CD4-positive, alpha-beta T cell treated with Interleukin-6 at 100 ng/mL for 8 hours (primary cell): ENCODE measurements around the gene SLC25A1.

Source experiments
- DNase-seq: peaks from one replicate; pipeline ENCODE4 v3.0.0-alpha.2; 2020; ENCODE audit warnings: mixed read lengths, low spot score

The SLC25A1 gene

GRCh38 chr22:19137384-19138216 is 40.9 kb downstream of the SLC25A1 start:
- DNase-seq = no peak

- DNase-seq = no peak
These were observed 41.6 kb downstream of the SLC25A1 start for GRCh38 chr22:19136915-19137314.

DNA sequence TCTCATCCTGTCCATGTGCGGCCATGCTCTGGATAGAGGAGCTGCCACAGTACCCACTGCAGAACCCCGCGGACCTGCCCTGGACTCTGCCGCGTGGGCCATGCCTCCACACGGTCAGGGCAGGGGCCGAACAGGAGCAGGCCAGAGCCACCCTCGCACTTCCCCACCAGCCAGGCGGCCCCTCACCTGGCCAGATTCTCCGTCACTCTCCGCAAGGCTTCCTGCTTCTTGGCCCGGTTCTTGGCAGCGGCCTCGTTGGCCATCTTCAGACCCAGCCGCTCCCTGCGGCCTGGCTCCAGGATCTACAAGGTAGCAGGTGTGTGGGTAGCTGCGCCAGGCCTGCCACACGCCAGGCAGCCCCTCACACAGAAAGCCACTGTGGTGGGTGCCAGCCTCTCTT is 43.7 kb downstream of the SLC25A1 start:
- no peak for DNase-seq

GRCh38 chr22:19134176-19134831 is 44.2 kb downstream of the SLC25A1 start:
- no peak for DNase-seq

DNA sequence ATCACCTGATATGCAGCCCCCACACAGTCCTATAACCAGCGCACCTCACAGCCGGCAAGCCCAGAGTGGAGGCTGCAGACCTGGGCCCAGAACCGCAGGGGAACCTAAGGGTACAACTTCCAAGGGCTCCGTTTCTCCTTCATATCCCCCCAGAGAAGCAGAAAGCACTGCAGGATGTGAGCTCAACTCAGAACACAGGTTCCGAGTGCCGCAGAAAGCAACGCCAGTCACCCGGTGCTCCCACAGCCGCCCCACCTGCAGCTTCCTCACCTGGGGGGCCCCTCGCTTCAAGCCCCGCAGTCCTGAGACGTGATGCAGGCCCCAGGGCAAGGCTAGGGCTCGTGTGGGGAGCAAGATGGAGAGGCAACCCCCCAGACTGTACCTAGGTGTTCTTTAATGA is 45.0 kb downstream of the SLC25A1 start:
- no peak for DNase-seq

GRCh38 chr22:19132693-19133400 is 45.7 kb downstream of the SLC25A1 start:
- DNase-seq = no peak

- no peak for DNase-seq
These were observed 46.4 kb downstream of the SLC25A1 start for GRCh38 chr22:19132153-19132552.

DNA sequence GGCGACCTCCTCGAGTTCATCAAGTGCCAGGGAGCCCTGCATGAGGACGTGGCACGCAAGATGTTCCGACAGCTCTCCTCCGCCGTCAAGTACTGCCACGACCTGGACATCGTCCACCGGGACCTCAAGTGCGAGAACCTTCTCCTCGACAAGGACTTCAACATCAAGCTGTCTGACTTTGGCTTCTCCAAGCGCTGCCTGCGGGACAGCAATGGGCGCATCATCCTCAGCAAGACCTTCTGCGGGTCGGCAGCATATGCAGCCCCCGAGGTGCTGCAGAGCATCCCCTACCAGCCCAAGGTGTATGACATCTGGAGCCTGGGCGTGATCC is 46.9 kb downstream of the SLC25A1 start:
- no peak for DNase-seq

DNA sequence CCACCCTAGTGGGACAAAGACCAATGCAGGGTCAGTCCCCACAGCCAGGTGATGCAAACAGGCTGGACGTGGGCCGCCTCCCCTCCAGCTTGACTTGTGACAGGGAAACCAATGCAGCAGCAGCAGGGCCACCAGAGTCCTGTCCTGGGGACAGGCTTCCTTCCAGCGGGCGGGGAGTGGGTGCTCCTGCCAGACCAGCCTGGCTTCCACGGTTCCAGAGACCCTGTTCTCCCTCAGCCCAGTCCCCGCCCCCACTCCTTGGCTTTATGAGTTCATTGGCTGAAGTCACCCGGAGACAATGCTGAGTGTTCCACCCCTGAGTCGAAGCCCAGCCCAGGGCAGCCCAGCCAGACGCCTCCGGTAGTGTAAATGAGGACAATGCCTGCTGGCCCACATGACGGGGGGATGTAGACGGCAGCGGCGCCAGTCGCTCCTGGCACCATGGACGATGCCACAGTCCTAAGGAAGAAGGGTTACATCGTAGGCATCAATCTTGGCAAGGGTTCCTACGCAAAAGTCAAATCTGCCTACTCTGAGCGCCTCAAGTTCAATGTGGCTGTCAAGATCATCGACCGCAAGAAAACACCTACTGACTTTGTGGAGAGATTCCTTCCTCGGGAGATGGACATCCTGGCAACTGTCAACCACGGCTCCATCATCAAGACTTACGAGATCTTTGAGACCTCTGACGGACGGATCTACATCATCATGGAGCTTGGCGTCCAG is 47.4 kb downstream of the SLC25A1 start, which contains the start of gene TSSK2:
Gene TSSK2 (plus strand): TSS at position 350 of the 726 bp plus-strand sequence. CDS start 92 bp downstream, at position 442.
- no peak for DNase-seq

- DNase-seq = no peak
These were observed 48.7 kb downstream of the SLC25A1 start for GRCh38 chr22:19129871-19130270.

DNA sequence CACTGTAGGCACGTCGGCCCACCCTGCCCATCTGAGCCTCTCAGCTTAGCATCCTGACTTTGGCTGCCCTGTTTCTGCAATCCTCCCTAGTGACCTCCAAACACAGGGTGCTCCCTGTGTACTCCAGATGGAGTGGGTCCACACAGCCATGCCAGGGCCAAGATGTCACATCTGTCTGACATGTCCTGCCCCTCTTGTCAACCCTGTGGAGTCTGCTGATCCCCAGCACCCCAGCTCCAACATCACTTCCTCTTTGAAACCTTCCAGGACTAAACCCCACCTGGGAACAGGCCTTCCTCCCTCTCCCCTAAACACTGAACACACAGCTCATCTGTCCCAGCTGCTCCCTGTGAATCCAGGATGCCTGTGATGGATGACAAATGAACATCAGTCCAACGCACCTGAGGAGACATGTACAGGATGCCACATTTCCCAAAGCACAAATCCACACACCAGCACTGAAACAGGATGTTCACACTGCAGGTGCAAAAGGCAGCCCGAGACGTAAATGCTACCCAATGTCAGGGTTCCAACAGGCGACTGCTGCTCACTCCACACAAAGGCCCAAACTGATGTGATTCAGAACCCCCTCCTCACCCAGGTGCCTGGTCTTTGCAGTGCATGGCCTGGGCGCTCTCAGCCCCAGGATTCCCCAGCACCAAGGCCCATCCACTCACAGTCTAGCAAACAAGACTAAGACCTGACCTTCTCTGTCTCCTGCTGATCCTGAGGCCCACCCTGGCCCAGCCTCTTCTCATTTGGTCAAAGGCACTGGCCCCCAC is 49.4 kb downstream of the SLC25A1 start:
- DNase-seq = no peak

GRCh38 chr22:19128009-19128401 is 50.5 kb downstream of the SLC25A1 start:
- DNase-seq = no peak

GRCh38 chr22:19127329-19128008 is 51.1 kb downstream of the SLC25A1 start:
- no peak for DNase-seq

DNA sequence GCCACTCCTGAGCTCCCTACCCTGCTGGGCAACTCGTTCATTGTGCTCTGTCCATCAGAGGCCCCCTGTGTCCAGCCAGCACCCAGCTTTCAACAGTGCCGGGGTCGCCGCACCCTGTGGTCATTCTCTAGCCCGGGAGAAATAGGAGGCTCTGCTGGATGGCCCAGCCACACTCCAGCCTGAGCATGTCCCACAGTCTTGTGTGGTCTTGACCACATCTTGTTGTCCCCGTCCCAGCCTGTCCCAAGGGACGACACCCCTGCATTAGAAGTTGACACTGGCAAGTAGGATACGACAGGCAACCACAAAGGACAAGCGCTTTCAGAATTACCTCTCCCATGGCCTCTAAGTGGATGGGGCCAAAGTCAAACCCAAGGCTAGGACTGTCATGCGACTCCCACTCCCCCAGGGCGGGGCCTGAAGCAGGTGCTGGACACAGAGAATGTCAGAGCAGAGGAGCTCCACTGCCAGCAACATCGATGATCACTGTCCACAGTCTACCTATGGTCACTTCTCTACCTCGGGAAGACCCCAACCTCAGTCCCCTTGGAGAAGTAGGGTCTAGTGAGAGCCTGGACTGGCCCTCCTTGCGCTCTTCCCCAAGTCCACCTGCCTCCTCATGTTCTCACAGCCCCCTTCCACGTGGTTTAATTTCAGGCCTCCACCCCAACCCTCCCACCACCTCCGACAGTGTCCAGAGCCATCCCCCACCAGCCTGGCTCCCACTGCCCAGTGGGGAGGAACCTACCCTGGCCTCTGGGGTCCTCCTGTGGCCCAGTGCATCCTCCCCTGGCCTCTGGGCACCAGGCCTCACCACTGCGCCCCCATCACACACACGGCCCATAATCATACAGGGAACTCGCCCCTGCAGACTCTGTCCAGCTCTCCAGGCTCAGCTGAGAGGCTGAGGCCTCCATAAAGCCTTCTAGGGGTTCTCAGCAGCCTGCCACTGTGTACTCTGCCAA is 51.9 kb downstream of the SLC25A1 start:
- no peak for DNase-seq
